ENCODE data around the gene GGA2.
"Not testable (repeated sequence)": the region's sequence is repeated elsewhere in the genome, so short reads cannot be mapped to it uniquely, and the experiment has no call there.

Gene GGA2

GRCh38 chr16:23478566-23478965 lies 31.7 kb downstream of the GGA2 start:
- DNase-seq (ENCODE audit: low read depth in 4 of 4, low spot score in 1 of 4), result no peak

- DNase-seq (ENCODE audit: low read depth in 4 of 4, low spot score in 1 of 4), result no peak
Observed at GRCh38 chr16:23476289-23476688, 34.0 kb downstream of the GGA2 start.

- DNase-seq (ENCODE audit: low read depth in 4 of 4, low spot score in 1 of 4), result no peak
Observed at GRCh38 chr16:23469814-23470213, 40.5 kb downstream of the GGA2 start.

GRCh38 chr16:23466162-23466885 lies 44.0 kb downstream of the GGA2 start:
- DNase-seq (ENCODE audit: low read depth in 4 of 4, low spot score in 1 of 4), result no peak

- no peak for DNase-seq (ENCODE audit: low read depth in 4 of 4, low spot score in 1 of 4)
Observed at GRCh38 chr16:23465179-23465578, 45.1 kb downstream of the GGA2 start.

GRCh38 chr16:23464196-23464595 lies 46.1 kb downstream of the GGA2 start:
- DNase-seq (ENCODE audit: low read depth in 4 of 4, low spot score in 1 of 4), result no peak

GRCh38 chr16:23462994-23463393 lies 47.3 kb downstream of the GGA2 start:
- DNase-seq (ENCODE audit: low read depth in 4 of 4, low spot score in 1 of 4), result not testable (repeated sequence)

GRCh38 chr16:23453338-23454052 lies 56.8 kb downstream of the GGA2 start:
- DNase-seq (ENCODE audit: low read depth in 4 of 4, low spot score in 1 of 4), result no peak

GRCh38 chr16:23452572-23453337 lies 57.5 kb downstream of the GGA2 start, which contains the start of gene COG7:
Gene COG7, minus strand, starts transcription at chr16:23453189. Its CDS starts 195 bp downstream, at chr16:23452994.
- DNase-seq (ENCODE audit: low read depth in 4 of 4, low spot score in 1 of 4), result peak; percentile 69 to 80 (median 76)

- no peak for DNase-seq (ENCODE audit: low read depth in 4 of 4, low spot score in 1 of 4)
Observed at GRCh38 chr16:23452221-23452571, 58.1 kb downstream of the GGA2 start.

- no peak for DNase-seq (ENCODE audit: low read depth in 4 of 4, low spot score in 1 of 4)
Observed at GRCh38 chr16:23448392-23448791, 61.9 kb downstream of the GGA2 start.

- DNase-seq (ENCODE audit: low read depth in 4 of 4, low spot score in 1 of 4), result not testable (repeated sequence)
Observed at GRCh38 chr16:23437542-23437941, 72.8 kb downstream of the GGA2 start.

- DNase-seq (ENCODE audit: low read depth in 4 of 4, low spot score in 1 of 4), result no peak
Observed at GRCh38 chr16:23436951-23437350, 73.3 kb downstream of the GGA2 start.

GRCh38 chr16:23435500-23435899 lies 74.8 kb downstream of the GGA2 start:
- peak in 3 of 4 experiments; percentile 38 to 49 (median 45) for DNase-seq (ENCODE audit: low read depth in 4 of 4, low spot score in 1 of 4)

- DNase-seq (ENCODE audit: low read depth in 4 of 4, low spot score in 1 of 4), result no peak
Observed at GRCh38 chr16:23434380-23434779, 75.9 kb downstream of the GGA2 start.

GRCh38 chr16:23433261-23433920 lies 76.9 kb downstream of the GGA2 start:
- DNase-seq (ENCODE audit: low read depth in 4 of 4, low spot score in 1 of 4), result no peak

- DNase-seq (ENCODE audit: low read depth in 4 of 4, low spot score in 1 of 4), result no peak
Observed at GRCh38 chr16:23432176-23433128, 77.8 kb downstream of the GGA2 start.

GRCh38 chr16:23428351-23428750 lies 81.9 kb downstream of the GGA2 start:
- DNase-seq (ENCODE audit: low read depth in 4 of 4, low spot score in 1 of 4), result no peak

GRCh38 chr16:23424292-23424958 lies 85.9 kb downstream of the GGA2 start:
- no peak for DNase-seq (ENCODE audit: low read depth in 4 of 4, low spot score in 1 of 4)
